Measurements from ENCODE around the gene TEKT2. TPM values are rescaled to one million over a fixed set of nuclear protein-coding genes. Genes with fewer than 3 reads are reported as not detected.

TEKT2 gene
- total RNA-seq, 4 donors from 2014 or later: 0.83 TPM; not detected in 3

- Histone ChIP-seq H3K36me3 (peaks cover 12 to 37% (median 31%) of the 10 kb centered on the region in 4 donors), H3K27ac (replicated peaks in 1 of 4) (peak overlapping the region; percentile 68 to 83 (median 74)), H3K4me1 (peaks cover 33 to 59% (median 52%) of the 10 kb centered on the region in 4 donors), H3K9me3 (no peaks in the 10 kb centered on the region), H3K4me3 (no peak overlapping the region), H3K27me3 (no peaks in the 10 kb centered on the region)
- intact Hi-C loops (cut with DNase I): loop anchor here (2.0 to 10.0 kb wide), 2 partner anchors 36 to 290 kb away; no protein-coding TSS in a partner anchor
- WGBS: 49% methylated on average over 4 of the region's 7 CpGs
- TF ChIP-seq POLR2AphosphoS5 (IDR thresholded peaks at IDR 0.05) (no peak), POLR2A (IDR thresholded peaks at IDR 0.05; ENCODE audit: low read depth) (no peak), EP300 (IDR thresholded peaks at IDR 0.05) (no peak)
- TF ChIP-seq, protein P1, sequence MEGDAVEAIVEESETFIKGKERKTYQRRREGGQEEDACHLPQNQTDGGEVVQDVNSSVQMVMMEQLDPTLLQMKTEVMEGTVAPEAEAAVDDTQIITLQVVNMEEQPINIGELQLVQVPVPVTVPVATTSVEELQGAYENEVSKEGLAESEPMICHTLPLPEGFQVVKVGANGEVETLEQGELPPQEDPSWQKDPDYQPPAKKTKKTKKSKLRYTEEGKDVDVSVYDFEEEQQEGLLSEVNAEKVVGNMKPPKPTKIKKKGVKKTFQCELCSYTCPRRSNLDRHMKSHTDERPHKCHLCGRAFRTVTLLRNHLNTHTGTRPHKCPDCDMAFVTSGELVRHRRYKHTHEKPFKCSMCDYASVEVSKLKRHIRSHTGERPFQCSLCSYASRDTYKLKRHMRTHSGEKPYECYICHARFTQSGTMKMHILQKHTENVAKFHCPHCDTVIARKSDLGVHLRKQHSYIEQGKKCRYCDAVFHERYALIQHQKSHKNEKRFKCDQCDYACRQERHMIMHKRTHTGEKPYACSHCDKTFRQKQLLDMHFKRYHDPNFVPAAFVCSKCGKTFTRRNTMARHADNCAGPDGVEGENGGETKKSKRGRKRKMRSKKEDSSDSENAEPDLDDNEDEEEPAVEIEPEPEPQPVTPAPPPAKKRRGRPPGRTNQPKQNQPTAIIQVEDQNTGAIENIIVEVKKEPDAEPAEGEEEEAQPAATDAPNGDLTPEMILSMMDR (IDR thresholded peaks at IDR 0.05): peak; percentile 67 to 81 (median 77)
- DNase-seq (ENCODE audit: extremely low spot score): no peak
Observed at GRCh38 chr1:36134505-36135329, 50.8 kb downstream of the TEKT2 start.

- intact Hi-C loops (cut with DNase I): loop anchor here (2.0 to 10.0 kb wide), 2 partner anchors 36 to 290 kb away; no protein-coding TSS in a partner anchor
- Histone ChIP-seq H3K27me3 (no peaks in the 10 kb centered on the region), H3K36me3 (peaks cover 12 to 43% (median 34%) of the 10 kb centered on the region in 4 donors), H3K9me3 (no peaks in the 10 kb centered on the region), H3K4me3 (no peak overlapping the region), H3K27ac (replicated peaks in 1 of 4) (peak overlapping the region; percentile 68 to 83 (median 74)), H3K4me1 (peaks cover 38 to 64% (median 58%) of the 10 kb centered on the region in 4 donors)
- DNase-seq (ENCODE audit: extremely low spot score): no peak
- WGBS: 67% methylated on average over 6 of the region's 6 CpGs
- TF ChIP-seq, protein P1 (IDR thresholded peaks at IDR 0.05): no peak
Observed at GRCh38 chr1:36135330-36135667, 51.4 kb downstream of the TEKT2 start.

DNA sequence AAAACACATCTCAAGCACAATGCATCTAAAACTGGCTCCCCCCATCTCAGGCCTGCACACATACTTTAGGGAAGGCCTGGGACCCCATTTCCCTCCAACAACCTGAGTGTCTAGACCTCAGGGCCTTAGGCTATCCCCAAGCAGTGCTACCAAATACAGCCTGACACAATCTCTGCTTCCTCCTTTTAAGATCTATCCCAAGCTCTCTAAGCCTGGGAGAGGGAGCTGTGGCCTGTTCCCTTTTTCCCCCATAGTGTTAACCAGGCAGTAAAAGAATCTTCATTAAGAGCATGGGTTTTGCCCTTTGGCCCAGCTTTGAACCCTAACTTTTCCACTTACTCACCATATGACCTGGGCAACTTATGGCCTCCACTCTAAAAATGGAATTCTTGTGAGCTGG lies 51.9 kb downstream of the TEKT2 start:
- no peak for DNase-seq (ENCODE audit: extremely low spot score)
- H3K27ac ChIP-seq (replicated peaks in 1 of 4): peak overlapping the region; percentile 68 to 83 (median 74)
- intact Hi-C loops (cut with DNase I): loop anchor here (2.0 to 10.0 kb wide), 2 partner anchors 37 to 289 kb away; no protein-coding TSS in a partner anchor
- H3K27me3 ChIP-seq: no peaks in the 10 kb centered on the region
- H3K4me3 ChIP-seq: no peak overlapping the region
- peaks cover 12 to 44% (median 34%) of the 10 kb centered on the region in 4 donors for H3K36me3 ChIP-seq
- peaks cover 42 to 69% (median 63%) of the 10 kb centered on the region in 4 donors for H3K4me1 ChIP-seq
- TF ChIP-seq, protein P1 (IDR thresholded peaks at IDR 0.05): no peak
- no peaks in the 10 kb centered on the region for H3K9me3 ChIP-seq

- H3K4me1 ChIP-seq: peaks cover 44 to 77% (median 67%) of the 10 kb centered on the region in 4 donors
- H3K27me3 ChIP-seq: no peaks in the 10 kb centered on the region
- DNase-seq (ENCODE audit: extremely low spot score): no peak
- H3K27ac ChIP-seq (replicated peaks in 1 of 4): peak overlapping the region; percentile 68 to 83 (median 74)
- H3K4me3 ChIP-seq: no peak overlapping the region
- H3K36me3 ChIP-seq: peaks cover 12 to 44% (median 34%) of the 10 kb centered on the region in 4 donors
- 36% methylated on average over 1 of the region's 1 CpG for WGBS
- intact Hi-C loops (cut with DNase I): loop anchor here (10.0 kb wide), 1 partner anchor 288 kb away; no protein-coding TSS in a partner anchor
- no peaks in the 10 kb centered on the region for H3K9me3 ChIP-seq
- TF ChIP-seq POLR2A (IDR thresholded peaks at IDR 0.05; ENCODE audit: low read depth) (no peak), EP300 (IDR thresholded peaks at IDR 0.05) (peak; percentile 65), POLR2AphosphoS5 (IDR thresholded peaks at IDR 0.05) (peak; percentile 35 to 48)
Observed at GRCh38 chr1:36136535-36136934, 52.6 kb downstream of the TEKT2 start.

- 69% methylated on average over 5 of the region's 5 CpGs for WGBS
Observed at GRCh38 chr1:36137226-36137625, 53.3 kb downstream of the TEKT2 start.

More at GRCh38 chr1:36137226-36137625, 53.3 kb downstream of the TEKT2 start:
- Histone ChIP-seq H3K9me3 (no peaks in the 10 kb centered on the region), H3K36me3 (peaks cover 12 to 44% (median 34%) of the 10 kb centered on the region in 4 donors), H3K27me3 (no peaks in the 10 kb centered on the region), H3K4me3 (no peak overlapping the region), H3K4me1 (peaks cover 44 to 84% (median 74%) of the 10 kb centered on the region in 4 donors), H3K27ac (replicated peaks in 1 of 4) (peak overlapping the region; percentile 68 to 83 (median 74))
- intact Hi-C loops (cut with DNase I): loop anchor here (10.0 kb wide), 1 partner anchor 288 kb away; no protein-coding TSS in a partner anchor
- no peak for DNase-seq (ENCODE audit: extremely low spot score)
- TF ChIP-seq POLR2A (IDR thresholded peaks at IDR 0.05; ENCODE audit: low read depth) (no peak), EP300 (IDR thresholded peaks at IDR 0.05) (no peak)
- TF ChIP-seq, protein P1 (IDR thresholded peaks at IDR 0.05): no peak

All from esophagus muscularis mucosa (tissue), 4 donors.